HG03135 (cell line): ENCODE data around the gene PTK6.

ENCODE experiments used
- ATAC-seq: cut with Tn5 transposase; IDR thresholded peaks from one replicate; pipeline ENCODE4 v1.9.1; 2021; ENCODE audit warnings: mild to moderate bottlenecking, moderate library complexity; ENCODE audit not compliant: unreplicated experiment

The PTK6 gene

DNA sequence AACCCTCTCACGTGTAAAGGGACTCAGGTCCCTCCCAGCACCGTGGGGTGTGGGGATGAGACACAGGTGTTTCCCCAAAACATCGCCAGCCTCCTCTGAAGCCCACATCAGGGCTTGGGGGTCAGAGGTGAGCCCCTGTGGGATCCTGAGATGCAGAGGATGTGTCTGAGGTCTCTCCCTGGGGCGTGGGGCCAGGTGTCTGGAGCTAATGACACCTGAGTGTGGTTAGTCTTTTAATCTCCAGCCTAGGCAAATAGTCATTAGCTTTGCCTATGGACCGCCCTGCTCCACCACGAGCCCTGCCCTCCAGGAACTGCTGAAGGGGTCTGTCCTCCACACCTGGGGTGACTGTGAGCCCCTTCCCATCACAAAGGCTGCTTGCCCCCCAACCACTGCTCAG, 8.6 kb upstream of the PTK6 start:
- no peak for ATAC-seq

DNA sequence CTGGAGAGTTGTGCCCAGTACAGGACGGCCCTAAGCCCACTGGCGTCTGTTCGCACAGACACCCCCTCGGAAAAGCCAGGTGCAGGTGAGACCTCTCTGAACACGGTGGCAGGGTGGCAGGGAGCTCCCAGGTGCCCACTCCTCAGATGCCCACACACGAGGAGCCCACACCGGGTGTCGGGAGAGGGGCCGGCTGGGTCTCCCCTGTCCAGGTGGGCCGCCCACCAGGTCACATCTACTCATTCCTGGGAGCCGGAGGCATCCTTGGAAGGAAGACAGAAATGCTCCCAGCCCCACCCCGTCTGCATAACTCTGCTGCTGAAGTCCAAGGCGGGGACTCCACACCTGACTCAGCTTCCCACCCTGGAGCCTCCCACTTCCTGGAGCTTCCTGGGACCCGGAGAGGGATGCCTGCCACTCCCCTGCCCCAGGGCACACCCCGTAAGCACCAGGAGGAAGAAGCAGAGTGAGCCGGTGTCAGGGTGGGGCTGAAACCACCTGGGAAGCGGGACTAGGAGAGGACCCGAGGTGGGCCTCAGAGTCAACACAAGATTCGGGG, 7.9 kb upstream of the PTK6 start:
- no peak for ATAC-seq

DNA sequence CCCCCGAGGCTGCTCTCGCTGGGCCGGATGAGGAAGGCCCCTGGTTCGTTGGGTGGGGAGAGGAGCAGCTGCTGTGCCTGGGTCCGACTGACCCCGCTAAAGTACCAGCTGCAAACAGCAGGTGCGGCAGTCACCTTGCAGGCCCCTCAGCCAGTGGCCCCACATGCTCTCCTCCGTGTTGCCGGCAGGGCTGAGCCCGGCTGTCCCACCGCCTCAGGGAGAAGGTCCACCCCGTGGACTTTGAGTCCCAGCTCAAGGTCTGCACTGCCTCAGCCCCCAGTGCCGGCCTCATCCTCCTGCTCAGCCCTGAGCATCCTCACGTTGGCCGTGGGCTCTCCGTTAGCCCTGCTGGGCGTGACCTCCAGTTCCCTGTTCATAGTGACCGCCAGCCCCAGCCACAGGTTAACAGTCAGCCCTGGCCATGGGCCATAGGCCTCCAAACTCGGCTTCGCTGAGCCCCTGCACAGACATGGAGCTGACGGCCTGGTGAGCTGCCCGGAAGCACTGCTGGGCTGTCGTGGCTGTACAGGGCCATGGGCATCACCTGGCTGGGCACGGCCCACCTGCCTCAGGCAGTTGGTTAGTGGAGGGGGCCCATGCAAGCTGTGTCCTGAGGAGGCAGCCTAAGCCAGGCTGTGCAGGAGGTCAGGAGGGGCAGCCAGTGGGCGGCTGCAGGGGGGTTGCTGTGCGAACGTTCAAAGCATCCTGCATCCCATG, 7.2 kb upstream of the PTK6 start:
- ATAC-seq, result no peak

DNA sequence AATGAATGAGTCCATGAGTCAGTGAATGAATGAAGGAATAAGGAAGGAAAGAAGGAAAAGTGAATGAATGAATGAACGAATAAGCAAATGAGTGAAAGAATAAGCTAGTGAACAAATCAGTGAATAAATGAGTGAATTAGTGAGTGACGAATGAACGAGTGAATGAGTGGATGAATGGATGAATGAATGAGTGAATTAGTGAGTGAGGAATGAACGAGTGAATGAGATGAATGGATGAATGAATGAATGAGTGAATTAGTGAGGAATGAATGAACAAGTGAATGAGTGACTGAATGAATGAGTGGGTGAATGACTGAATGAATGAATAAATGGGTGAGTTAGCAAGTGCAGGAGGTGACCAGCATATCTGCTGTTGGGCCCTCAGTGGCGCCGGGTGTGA, 6.6 kb upstream of the PTK6 start:
- no peak for ATAC-seq

DNA sequence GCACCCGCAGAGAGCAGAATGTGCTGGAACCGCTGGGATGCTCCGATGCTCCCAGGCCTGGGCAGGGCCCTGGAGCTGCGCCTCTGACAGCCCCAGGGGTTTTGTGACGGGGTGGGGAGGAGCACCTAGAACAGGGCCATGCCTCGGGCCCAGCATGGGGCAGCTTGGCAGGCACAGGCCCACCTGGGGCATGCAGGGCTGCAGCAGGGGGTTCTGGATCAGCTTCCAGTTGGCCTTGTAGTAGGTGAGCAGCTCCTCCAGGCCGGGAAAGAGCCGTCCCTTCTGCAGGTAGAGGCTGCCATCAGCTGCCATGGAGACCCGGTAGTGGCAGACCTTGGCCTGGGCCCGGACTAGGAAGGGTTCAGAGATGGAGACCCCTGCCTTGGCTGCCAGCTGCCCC, 6.0 kb upstream of the PTK6 start:
- no peak for ATAC-seq

DNA sequence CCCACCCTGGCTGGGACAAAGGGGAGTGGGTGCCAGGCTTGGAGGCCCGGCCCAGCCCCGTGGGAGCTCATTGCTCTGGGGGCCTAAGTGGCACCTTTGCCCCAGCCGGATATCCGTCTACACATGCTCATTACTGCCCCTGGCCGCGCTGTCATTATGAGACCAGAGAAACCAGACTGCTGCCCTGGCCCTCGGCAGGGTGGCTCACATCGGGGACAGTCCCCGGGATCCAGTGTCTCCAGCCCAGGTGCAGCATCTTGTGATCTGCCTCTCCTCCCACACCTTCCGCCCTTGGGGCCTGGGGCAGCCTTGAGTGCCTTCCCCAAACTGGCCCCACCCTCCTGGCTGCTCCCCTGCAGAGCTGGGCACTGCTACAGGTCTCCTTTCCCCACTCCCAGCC, 5.5 kb upstream of the PTK6 start:
- ATAC-seq, result no peak

DNA sequence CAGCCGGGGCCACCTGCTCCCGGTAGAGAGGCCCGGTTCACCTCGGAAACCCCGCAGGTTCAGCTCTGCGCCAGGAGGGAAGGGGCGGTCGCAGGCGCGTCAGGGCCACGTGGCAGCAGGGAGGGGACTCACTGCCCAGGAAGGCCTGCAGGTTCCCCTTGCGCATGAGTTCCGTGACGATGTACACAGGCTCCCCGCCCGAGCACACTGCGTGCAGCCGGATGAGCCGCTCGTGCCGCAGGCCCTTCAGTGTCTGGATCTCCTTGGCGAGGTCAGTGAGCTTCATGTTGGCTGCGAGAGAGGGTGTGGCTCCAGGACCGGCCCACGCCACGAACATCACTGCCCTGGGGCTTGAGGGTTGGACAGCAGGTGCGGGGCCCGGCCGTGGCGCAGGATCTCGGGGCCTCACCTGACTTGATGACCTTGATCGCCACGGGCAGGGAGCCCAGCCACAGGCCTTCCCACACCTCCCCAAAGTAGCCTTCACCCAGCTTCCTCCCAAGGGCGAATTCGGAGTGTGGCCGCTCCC, 4.9 kb upstream of the PTK6 start:
- no peak for ATAC-seq

DNA sequence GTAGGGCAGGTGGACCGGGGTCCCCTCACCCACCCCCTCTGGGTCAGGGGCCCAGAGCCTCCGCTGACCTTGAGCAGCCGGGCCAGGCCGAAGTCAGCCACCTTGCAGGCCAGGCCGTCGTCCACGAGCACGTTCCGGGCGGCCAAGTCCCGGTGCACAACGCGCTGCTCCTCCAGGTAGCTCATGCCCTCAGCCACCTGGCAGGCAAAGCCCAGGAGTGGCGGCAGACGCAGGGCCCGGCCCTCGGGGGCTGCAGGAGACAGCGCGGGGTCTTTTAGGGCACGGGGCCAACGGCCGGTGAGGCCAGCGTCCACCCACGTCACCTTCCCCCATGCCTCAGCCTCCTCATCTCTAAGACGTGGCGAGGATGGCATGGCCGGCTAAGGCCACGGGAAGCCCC, 4.2 kb upstream of the PTK6 start:
- ATAC-seq, result no peak

DNA sequence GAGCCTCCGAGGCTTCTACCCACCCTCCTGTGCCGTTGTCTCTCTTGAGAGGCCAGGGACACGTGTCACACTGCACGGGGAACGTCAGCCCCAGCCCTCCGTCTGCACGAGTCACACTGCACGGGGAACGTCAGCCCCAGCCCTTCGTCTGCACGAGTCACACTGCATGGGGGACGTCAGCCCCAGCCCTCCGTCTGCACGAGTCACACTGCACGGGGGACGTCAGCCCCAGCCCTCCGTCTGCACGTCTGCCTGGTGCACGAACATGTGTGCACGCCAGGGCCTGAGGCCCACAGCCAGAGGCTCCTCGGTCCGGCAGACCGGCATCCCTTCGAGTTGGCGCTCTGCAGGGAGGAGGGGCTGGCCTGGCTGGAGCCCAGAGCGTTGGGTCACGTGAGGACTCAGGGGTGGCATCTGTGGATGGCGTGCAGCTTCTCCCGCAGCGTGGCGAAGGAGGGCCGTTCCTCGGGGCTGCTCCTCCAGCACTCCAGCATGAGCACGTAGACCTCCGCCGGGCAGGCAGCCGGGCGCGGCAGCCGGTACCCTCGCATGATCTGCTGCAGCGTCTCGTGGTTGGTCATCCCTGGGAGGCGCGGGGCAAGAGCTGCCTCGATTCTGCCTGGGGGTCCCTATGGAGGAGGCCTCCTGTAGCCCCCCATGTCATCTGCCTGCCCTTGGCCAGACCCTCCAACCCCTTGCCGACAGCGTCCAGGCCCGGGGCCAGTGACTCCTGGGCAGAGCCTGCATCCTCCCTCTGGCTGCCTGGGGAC, 3.4 kb upstream of the PTK6 start:
- no peak for ATAC-seq

DNA sequence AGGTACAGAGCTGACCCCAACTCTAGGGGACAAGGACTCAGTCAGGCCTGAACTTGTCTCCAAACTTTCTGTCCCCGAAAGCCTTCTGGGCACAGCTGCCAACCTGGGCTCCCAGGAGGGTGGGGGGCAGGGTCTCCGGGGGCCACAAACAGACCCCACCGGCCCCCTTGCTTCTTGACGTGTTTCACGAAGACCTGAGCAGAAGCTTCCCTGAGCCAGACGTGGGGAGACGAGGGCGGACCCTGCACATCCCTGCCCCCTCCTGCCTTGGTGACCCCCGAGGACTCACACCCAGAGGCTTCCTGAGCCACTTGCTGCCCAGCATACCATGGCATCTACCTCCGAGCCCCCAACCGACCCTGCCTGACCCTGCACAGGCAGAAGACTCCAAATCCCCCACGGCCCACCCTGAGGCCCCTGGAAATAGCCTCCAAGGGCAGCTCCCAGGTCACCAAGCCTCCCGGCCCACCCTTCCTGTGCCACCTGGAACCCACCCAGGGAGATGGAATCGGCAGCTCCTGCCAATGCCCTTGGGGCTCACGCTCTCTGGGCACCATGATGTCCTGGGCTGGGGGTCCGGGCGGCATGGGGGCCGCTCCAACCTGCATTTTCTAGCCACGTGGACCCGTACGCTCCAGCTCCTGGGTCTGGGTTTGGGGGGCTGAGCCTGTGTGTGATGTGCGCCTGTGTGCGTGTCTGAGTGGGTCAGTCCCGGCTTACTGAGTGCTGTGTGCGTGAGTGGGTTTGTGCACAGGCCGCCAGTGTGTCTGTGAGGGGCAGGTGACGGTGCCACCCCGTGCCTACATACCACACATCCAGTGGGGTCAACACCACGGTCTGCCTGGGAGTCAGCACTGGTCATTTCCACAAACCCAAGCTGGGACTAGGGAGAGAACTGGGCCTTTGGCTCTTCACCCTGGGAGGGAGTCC, 2.5 kb upstream of the PTK6 start:
- no peak for ATAC-seq

DNA sequence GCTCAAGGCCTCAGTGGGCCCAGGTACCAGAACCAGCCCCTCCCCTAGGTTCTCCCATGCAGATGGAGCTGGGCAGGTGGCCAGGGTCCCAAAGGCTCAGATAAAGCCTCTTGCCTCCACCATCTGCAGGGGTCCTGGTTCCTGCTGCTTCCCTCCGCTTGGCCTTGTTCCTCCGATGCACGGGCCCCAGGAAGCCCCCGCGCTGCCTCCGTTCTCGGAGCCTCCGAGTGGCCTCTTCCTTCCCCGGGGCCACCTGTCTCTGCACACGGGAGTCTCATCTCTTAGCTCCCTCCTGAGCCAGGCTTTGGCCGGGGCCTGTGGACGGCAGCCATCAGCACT, 1.9 kb upstream of the PTK6 start:
- ATAC-seq, result no peak

DNA sequence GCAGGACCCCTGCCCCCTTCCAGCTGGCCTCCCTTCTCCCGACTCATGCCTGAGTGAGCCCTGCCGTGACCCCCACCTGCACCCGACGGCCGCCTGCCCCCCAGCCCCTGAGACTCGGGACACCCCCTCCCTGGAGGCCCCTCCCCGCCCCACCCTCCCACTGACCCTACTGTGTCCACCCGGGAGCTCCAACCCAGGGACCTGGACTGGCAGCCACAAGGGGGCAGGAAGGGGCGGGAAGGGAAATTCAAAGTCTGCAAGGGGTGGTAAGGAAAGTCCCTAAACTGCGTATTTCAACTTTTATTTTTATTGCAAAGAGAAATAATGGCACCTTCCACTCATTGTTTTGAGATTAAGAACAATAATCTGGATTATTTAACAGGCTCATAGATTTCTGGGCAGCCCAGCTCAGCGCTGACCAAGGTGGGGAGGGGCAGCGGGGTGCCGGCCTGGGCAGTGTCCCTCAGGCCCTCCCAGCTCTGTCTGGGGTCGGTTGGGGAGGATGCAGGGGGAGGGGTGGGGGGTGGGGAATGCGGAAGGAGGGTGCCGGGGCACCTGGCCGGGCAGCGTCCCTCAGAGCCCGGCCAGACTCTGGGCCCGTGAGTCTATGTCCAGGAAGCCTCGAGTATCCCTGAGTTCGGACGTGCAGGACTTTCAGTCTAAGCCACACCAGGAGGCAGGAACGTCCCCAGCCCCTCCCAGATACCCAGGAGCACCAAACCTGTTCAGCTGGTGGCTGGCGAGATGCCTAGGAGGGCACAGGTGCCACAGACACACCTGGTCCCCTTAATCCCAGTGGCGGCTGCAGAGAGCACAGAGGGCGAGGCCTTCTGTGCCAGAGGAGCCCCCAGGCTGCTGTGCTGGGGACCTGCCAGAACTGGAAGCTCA, 1.3 kb upstream of the PTK6 start:
- ATAC-seq, result peak; percentile 1

DNA sequence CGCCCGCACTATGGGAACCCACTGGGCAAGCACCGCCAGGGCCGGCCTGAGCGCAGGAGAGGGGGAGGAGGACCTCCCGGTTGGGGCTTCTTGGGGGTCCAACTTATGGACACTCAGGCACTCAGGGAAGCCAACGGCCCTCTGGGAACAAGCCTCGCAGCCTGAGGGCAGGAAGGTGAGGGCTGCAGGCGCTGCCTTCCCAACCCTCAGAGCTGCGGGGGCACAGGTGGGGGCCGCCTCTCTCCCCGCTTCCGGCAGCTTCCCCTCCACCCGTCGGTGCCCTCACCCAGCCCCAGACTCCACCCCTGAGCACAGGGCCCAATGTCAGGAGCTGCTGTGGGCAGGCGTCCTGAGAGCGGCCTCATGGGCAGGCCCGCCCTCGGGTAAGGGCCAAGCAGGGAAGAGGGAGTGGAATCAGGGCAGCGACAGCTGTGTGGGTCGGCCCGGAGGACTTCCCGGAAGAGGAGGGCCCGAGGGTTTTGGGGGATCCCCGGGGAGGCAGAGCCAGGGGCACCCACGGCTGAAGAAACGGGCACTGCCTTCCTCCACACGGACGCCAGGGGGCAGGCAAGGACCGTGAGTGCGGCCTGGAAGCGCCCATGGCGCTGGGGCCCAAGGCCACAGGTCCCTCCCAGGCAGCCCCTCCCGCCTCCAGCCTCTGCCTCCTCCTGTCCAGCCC, 488 bp upstream of the PTK6 start:
- ATAC-seq, result peak; percentile 79

DNA sequence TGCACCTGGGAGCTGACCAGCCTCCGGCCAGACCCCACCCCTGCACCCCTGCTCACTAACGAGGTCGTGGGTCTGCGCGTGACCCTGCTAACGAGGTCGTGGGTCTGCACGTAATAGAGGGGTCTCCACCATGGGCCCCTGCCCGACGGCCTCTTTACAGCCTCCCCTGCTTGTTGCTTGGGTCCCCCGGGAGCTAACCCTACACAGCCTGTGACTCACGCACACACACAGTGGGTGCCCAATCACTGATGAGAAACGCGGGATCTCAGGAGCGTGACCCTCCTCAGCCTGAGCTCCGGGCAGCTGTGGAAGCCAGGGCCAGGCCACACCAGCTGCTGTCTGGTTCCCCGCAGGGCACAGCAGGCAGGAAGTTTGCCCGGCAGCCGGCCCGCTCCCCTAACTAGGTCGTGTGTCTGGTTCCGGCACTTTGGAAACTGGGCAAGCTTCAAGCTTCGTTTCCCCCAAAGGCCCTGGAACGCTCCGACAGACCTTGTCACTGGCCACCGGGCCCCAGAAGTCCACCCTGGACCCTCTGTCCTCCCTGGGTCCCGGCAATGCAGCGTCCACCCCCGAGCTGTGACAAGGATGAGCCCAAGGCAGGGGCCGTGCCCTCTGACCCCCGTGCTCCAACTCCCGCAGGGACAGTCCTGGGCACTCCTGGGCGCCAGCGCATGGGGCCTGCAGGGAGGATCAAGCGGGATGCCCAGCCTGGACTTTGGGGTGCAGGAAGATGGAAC, 767 bp downstream of the PTK6 start:
- no peak for ATAC-seq

DNA sequence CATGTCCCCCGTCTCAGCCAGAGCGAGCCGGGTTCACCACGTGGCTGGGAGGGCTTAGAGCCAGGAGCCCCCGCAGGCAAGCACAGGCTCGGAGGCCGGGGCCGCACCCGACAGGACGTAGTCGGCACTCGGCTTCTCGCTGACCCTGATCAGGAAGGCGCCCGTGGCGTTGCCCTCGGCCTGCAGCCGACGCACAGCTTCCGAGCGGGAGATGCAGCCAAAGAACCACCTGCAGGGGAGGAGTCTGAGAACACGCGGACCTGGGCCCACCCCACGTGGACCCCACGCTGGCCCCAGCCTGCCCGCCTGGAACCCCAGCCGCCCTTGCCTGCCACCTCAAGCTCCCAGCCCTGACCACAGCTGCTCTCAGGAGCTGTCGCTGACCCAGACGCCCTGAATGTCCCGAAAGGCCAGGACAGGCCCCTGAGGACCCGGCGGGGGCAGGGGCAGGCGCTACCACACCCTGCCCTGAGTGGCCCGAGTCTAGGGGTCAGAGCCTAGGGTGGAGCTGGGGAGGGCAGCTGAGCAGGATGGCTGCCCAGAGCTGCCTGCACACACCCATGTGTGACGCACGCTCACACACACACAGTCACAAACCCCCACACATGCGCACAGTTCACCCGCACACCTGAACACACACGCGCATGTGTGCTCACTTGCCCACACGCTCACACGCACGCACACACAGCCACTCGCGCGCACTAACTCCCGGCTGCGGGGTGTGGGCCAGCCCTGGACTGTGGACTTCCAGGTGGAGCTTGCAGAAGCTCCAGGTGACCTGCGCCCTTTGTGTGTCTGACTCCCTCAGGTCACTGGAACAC, 2.1 kb downstream of the PTK6 start:
- no peak for ATAC-seq

DNA sequence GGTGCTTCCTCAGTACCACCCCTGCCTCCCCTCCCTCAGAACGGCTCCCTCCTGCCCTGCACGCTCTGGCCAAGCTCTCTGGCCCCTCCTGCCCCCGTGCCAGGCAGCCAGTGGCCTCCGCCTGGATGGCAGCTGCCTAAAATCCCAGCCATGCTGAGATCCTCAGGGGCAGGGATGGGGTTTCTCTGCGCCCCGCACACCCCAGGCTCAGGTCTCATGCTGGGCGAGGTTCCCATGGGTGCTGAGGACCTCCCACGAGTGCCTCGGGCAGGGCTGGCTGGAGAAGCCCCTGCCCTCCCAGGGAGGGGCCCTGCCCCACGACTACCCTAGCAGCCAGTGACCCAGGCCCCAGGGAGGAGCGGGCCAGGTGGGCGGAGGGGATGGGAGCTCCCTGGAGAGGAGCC, 2.7 kb downstream of the PTK6 start:
- no peak for ATAC-seq

DNA sequence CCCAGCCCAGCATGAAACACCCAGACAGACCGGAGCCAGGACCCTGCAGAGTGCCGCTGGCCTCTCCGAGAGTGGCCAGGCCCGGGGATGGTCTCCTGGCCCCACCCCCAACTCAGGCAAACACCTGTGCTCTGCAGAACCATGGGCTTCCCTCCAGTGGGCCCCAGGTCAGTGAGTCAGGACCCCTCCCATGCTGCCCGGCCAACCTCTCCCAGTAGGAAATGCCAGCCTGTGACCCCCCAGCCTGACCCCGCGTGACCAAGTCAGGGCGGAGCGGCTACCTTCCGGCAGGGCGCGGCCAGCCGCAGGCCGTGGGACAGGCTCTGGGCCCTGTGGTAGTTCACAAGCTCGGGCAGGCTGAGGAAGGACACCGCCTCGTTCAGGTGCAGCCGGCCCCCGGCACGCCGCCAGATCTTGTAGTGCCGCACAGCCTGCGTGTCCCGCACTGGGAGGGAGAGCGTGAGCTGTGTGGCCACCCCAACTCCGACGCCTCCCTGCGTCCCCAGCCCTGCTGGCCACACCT, 3.2 kb downstream of the PTK6 start:
- no peak for ATAC-seq

DNA sequence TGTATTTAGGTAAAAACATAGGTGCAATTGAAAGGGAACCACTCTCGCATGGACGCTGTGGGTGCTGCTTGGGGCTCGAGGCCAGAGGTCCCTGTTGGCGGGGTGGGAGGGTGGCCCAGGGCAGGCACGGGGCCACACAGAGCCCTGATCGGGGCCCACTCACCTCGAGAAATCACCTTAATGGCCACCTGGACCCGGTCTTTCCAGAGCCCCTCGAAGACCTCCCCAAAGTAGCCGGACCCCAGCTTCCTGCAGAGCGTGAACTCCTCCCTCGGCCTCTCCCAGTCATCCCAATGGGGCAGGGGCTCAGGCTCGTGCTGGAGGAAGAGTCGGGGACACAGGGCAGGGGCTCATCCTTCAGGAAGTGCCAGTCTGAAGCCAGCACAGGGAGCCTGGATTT, 3.8 kb downstream of the PTK6 start:
- ATAC-seq, result no peak
